NCI-H1092 treated with DMSO at 0.1 percent for 48 hours (cell line): ENCODE measurements around the gene CMIP.

ENCODE experiments used
- DNase-seq: peaks from one replicate; lab custom pipeline; 2025; lab: John Stamatoyannopoulos, UW

CMIP gene

DNA sequence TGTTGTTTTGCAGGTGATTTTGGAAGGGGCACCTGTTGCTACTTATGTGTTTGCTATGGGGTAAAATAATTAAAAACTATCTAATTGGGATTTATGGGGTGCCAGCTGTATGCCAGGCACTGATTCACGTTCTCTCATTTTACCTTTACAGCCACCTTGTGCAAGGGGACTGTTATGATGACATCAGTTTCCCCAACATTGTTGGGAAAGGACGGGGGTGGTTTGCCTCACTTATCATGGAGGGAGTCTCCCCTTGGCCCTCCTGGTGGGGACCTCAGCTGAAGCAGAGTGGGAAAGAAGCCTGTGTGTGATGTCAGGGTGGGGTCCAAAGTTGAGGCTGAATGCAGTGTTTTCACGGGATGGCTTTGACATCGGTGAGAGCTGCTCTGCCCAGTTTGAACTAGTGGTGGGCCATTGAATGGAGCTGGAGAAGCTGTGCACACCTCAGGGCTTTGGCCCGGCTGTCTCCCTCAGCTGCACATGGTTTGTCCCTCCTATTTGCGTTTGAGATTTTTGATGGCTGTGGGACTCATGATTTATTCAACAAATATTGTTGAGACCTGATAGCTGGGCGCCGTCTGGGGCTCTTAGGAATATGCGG is 36.1 kb downstream of the CMIP start:
- DNase-seq = no peak

DNA sequence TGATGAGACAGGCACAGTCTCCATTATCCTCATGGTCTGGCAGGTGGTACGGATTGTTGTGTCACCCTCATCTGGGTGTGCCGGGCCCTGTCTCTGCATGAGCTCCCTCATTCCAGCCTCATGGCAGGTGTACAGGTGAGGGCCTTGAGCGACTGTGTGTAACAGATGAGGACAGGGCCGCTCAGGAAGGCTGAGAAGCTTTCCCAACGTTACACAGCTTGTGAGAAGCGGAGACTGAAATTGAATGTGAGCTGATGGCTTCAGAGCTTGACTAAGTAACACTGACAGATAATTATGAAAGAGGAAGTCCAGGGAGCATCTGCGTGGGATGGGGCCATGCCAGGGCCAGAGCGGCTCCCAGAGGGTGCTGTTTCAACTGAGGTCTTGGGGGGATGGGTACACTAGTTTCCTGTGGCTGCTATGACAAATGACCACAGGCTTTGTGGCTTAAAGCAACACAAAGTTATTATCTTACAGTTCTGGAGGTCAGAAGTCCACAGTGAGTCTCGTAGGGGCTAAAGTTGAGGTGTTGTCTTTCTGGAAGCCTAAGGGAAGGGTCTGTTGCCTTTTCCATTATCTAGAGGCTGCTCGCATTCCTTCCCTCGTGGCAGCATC is 36.7 kb downstream of the CMIP start:
- DNase-seq = peak; percentile 15

DNA sequence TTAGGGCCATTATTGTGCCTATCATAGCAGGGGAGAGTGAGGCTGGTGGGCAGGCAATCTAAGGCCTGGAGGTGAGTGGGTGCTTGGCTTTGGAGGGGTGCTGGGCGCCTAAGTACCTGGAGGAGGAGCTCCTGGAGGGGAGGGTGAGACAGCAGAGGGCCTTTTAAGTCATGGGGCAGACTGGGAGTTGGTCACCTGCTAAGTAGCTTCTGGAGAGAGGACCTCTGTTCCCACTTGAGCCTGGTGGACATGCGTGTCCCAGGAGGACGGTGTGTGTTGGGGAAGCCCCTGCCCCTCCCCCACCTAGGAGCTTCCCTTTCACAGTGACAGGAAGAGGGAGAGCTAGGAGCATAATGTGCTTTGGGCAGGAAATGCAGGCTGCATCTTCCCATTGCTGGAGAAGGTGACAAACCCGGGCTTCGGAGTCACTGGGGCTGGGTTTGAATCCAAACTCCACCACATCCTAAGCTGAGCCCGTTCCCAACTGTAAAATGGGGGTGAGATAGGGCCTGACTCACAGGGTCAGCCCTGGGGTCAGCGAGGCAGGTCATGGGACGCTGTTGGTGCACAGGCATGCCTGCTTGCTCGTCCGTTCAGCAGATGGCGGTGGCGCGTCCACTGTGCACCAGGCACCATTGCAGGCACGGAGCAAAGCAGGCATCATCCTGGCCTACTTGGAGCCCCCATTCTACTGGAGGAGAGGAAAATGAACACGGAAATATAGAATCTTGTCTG is 37.9 kb downstream of the CMIP start:
- DNase-seq = no peak

DNA sequence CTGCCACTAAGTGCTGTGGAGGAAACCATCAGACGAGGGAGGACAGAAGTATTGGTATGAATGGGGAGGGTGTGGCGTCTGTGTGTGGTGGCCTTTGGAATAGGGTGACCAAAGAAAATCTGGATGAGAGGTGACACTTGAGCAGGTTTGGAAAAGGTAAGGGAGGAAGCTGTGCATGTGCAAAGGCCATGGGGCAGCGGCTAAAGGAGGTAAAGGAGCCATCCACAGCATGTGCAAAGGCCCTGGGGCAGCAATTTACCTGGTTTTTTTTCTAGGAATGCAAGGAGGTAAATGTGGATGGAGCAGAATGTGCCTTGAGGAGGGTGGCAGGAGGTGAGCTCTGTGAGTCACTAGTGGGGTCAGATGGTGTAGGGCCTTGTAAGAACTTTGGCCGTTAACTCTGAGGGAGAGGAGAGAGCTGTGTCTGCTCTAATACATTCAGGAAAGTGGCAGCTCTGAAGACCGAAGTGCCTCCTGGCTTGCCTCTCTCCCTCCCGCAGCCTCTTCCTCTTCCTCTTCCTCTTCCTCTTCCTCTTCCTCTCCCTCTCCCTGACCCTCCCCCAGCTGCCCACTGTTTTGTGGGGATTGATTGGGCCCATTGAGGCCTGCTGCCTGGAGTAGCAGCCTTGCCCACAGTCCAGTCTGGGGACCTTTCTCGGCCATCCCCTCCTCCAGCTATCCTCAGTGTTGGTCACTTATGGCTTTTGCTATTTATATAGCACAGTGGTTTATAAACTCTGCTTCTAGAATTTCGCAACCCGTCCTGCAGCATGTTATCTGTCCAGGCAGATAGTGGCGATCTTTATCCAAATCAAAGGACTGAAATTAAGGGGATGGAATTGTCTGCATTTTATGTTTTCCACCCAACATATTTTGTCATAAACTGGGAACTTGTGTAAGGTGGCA is 38.7 kb downstream of the CMIP start:
- no peak for DNase-seq

DNA sequence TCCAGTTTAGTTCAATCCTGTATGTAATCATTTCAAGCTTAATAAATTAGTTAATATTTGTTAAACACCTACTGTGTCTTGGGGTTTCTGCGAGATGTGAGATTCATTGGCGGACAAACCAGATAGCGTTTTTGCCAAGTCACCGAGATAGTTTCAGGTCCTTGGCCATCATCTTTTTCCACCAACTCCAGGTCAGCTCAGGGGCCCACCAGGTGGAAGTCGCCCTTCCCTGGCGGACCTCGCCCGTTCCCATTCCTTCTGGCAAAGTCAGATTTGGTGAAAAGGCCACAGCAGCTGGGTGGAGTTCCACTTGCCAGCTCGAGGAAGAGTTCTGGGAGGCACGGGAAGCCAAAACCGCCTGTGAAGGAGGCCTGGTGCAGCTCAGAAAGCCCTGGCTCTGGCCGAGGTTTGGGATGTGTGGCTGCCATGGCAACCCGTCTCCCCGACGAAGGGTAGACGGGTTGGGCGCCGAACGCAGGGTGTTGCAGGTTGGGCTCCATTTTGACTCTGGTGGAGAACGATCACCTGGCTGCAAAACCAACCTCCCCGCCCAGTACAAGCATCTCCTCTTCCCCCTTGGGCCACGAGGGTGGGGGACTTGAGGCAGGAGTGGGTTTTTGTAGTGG is 39.5 kb downstream of the CMIP start:
- DNase-seq = no peak

DNA sequence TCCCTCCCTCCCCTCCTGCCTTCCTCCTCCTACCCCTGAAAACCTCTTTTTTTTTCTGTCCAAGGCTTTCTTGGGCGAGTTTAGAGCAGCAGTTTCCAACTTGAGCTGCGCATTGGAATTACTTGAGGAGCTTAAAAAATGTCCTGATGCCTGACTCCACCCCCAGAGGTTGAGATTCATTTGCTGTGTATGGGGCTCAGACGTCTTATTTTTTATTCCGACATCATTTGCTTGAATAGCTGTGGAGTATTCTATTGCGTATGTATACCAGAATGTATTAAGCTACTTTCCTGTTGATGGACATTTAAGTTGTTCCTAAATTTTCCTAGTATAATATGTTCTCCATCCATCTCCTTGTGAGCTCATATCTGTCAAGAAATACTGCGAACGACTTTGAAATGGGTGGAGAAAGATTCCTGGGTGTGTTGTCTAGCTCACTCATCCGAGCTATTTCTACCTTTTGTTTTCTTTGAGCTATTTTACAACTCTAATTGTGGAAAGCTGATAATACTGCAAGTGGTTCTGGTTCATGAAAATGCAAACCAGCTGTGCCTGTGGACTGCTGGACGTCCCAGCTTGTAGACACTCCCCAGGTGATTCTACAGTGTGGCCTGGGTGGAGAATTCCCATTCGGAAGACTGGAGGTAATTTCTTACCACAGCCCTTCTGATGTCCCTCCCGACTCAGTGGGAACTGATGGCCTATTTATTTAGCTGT is 40.5 kb downstream of the CMIP start:
- DNase-seq = no peak

DNA sequence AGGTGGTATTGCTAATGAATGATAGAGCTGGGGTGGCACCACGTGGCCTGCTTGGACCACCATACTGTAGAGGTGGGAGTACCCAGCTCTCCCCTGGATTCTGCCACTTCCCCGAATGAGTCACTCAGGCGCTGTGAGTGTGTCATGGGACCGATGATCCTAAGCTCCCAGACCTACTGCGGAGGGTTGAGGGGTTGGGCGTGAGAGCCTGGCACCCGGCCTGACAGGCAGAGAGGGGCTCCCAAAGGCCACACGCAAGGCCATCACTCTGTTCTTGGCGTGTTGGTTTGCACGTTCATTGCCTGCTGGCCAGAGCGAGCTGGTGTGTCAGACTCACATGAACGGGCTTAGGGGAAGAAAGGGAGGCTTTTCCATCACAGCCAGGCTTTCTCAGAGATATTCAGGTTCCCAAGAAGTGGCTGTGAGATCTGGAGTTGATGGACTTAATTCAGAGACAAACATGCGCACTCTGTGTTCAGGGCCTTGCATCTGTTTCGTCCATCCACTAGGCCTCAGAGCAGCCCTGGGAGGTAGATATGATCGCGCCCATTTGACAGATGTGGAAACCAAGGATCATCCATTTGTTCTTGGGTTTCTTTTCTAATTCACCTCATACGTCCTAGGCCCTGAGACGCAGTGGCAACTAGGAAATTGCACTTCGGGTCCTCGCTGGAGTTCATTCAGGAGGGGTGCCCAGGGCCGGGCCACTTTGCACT is 41.4 kb downstream of the CMIP start:
- no peak for DNase-seq

DNA sequence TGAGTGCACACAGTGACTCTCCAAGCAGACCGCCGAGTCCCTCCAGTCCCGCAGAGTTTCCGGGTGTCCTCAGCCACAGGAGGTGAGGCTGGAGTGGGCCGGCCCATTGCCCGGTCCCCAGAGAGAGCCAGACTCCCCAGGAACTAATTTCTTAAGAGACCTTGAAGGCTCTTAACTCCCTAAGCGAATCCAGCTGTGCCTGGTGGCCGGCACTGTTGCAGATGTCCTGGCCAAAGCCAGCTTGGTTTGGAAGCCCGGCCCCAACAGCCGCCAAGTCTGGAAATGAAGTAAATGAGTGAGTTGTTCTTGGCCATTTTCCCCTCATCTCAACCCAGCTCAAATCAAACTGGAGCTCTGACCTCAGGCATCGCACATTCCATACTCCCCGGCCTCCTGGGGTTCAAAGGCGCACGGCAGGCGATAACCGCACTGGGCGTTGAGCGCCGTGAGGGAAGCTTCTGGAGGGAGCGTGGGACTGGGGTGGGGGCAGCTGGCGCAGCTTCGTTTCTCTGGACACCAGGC is 42.0 kb downstream of the CMIP start:
- no peak for DNase-seq

DNA sequence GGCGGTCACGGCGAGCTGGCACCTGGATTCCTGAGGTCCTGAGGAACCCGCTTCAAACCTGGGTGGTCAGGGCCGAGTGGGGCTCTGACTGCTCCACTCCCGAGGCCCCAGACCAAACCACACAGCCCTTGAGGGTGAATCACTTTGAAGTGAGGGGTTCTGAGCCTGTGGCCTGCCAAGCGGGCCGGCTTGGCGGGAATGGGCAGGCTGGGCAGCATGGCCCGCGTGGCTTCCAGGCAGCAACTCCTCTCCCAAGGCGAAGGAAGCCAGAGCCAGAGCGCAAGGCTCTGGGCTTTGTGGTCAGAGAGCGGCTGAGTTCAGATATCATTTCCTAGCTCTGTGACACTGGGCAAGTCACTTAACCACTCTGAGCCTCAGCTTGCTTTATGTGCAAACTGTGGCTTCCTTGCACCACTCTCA is 42.7 kb downstream of the CMIP start:
- no peak for DNase-seq

DNA sequence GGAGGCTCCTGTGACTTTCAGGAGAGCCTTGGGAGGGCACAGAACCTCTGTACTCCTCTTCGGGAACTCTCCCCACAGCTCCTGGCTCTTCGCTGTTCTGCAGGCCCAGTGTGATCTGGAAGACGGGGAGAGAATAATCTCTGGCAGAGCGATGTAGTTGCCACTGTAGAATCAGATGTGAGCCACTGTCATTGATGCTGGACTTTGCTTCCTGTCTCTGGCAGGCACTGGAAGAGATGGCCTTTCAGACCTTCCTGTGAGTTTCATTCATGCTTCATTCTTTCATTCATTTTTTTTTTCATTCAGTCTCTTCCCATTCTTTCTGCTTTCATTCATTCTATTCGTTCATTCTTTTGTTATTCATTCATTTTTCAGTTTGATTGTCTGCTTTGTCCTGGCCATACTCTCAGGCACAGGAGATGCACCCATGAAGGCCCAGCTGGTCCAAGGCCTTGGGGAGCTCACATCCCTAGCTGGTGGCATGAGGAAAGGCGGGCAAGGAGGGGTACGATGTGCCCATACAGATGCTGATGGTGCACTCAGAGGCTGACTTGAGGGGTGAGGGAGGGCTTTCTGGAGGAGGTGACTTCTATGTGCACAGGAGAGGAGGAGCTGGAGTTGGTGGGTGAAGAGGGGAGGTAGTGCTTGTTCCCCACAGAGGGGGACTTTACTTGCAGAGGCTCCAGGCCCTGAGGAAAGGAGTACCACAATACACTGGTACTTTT is 44.2 kb downstream of the CMIP start:
- no peak for DNase-seq

DNA sequence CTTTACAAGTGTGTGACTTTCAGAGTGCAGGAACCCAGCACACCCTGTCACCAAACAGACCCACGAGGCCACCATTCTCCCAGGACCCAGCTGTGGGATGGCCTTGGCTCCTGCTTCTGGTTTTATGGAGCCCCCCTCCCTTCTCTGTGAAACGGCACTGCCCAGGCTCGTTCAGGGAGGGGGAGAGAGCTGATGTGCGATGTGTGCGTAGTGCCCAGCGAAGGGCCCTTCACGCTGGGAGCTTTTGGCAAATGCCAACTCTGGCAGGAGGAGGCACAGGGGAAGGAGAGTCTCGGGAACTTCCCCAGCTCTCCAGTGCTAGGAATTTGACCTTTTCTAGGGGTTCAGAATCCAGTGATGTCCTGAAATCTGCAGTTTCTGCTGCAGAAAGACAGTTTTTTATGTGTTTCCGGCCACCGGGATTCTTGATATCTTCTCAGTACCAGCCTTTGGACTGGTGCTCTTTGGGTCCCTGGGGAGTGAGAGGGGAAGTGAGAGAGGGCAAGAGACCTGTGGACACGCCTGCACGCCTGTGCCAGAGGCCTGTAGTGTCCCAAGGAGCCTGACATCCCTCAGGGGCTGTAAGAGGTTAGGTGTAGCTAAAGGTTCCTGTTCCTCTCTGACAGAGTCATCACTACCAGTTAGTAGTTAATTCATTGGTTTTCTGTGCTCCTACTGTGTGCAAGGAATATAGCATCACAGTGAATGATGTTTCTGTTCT is 45.1 kb downstream of the CMIP start:
- DNase-seq = no peak

DNA sequence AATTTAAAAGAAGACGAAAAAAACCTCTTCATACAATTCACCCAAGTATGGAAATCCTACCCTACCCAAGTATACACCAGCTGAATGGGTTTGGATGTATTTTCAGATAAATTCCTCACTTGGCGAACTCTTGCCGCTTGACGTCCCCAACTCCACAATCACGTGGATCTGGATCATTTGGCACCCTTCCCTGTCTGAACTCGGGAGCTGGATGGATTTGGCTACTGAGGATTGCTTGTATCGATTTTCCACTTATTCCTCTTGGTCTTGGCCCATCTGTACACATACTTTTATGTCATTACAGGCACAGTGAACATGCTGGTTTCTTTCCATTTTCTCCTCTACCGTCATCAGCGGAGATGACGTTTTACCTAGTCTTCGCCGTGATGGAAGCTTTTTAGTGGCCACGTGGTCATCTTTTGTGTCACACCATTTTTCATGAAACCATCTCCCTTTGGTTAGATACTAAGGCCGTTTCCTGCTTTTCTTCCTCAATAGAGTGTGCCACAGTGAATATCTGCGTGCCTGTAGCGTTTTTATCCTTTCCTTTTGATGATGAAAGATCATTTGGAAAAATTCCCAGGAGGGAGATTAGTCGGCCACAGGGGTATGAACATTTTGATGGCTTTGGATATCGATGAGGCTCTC is 47.1 kb downstream of the CMIP start:
- DNase-seq = peak; percentile 87

DNA sequence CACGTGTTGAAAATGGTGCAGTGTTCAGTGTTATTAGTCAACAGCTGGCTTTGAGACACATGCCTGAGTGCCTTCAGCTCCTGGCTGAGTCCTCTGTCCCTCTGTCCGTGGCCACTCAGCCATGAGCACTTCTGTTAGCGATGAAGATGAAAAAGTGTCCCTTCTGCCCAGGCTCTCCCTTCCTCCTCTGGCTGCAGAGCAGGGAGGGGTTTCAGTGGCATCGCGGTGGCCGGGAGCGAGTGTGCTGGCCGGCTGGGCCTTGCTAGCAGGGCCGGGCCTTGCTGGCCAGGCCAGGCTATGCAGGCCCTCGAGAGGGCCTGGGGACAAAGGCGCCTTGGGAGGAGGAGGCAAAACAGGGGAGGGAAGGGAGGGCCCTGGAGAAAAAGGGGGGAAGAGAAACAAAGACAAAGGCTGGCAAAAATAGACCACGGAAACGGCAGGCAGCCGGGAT is 47.7 kb downstream of the CMIP start:
- peak; percentile 31 for DNase-seq

DNA sequence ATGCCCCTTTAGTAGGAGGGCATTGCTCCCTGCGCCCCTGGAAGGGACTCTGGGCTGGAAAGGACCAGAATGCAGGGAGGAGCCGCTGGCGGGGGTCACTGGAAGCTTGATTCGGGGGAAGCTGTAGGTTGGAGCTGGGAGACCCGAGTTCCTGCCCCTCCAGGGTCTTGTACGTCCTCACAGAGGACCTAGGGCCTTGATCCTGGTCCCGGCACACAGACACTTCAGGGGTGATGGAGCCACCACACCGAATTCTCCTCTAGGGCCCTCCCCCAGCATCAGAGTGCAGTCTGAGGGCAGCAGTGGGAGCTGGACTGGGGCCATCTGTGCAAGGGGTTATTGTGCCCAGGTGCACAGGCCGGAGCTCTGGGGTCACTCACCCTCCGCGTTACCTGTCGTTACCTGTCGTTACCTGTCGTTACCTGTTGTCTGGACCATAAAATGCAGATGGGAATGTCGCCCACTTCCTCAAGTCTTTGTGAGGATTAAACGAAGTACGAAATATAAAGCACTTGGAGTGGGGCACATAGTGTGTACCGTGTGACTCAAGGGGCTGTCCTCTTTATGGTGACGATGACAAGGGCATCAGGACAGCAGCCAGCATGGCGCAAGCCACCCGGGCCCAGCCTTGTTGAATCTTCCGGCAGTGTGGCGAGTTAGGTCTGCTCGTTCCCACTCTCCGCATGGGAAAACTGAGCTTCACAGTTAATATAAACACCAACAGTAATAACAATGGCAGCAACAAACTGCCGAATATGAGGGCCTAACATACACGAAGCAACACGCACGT is 48.6 kb downstream of the CMIP start:
- DNase-seq = no peak

DNA sequence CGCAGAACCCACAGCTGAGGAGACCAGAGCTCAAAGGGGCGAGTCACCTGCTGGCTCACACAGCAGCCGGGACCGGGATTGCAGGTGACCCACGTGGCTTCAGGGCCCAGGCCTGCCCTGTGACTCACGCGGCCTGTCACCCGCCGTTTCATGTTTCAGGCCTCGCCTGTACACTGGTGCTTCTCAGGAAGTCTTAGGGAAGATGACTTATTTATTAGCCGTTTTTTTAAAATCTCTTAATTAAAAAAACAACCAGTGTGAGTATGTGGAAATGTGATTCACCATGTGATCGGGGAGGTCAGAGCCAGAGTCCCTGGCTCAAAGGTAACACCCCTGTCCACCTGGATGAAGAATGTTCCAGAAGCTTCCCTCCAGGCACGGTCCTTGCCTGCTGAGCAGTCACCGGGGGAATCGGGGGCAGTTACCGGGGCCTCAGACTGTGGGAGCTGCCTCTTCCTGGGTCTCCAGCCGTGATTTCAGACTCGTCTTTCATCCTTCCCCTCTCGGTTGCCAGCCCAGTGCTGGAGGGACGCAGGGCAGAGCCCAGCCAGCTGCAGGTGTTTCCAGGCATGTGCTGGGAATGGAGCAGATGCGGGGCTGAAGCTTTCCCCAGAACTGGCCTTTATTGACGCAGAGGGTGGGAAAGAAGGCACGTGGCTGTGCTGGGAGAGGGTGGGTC is 49.3 kb downstream of the CMIP start:
- peak; percentile 15 for DNase-seq

DNA sequence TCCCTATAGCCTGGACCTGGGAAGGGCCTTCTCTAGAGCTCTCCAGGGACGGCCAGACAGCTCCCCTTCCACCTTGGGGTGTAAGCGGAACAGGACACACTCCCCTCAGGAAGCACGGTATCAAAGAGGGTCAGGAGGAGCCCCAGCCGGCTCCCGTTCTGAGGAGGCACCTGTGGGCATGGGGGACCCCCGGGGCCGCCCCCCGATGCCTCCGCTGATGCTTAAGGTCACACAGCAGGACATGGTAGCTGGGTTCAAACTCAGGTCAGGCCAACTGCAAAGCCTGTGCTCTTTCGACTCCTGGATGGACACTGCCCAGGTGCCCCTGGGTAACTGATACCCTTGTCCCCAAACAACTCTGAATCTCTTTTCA is 49.8 kb downstream of the CMIP start:
- no peak for DNase-seq

DNA sequence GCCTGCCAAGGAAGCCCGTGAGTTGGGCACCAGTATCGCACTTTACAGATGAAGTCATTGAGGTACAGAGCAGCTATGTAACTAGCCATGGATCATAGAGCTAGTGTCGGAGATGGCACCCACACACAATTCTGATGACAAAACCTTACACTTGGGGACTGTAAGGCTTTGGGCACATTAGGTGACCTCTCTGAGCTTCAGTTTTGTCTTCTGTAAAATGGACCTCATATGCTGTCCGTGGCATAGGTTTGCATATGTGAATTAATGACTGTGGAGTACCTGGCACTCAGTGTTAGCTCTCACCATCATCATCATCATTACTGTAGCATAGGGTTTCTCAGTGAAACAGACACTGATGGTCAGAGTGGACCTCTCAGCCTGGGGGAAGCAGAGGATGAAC is 50.3 kb downstream of the CMIP start:
- no peak for DNase-seq
